Activated CD4-positive, alpha-beta T cell treated with anti-CD3 and anti-CD28 coated beads for 1 hour (primary cell): ENCODE results near the gene DLX2.
"Not testable (repeated sequence)": the region's sequence is repeated elsewhere in the genome, so short reads cannot be mapped to it uniquely, and the experiment has no call there.

Experiments used
- DNase-seq: peaks from one replicate; pipeline ENCODE4 v3.0.0-alpha.2; 2020

The DLX2 gene

GRCh38 chr2:172102391-172103359 lies at the start of gene DLX2:
Gene DLX2, minus strand, starts transcription at chr2:172102900. Its CDS starts 362 bp downstream, at chr2:172102538.
- DNase-seq, result no peak

GRCh38 chr2:172147944-172148650 lies 45.4 kb upstream of the DLX2 start:
- no peak for DNase-seq

- DNase-seq, result no peak
Measured at GRCh38 chr2:172143817-172144216, 41.1 kb upstream of the DLX2 start.

GRCh38 chr2:172138727-172139126 lies 36.0 kb upstream of the DLX2 start:
- not testable (repeated sequence) for DNase-seq

GRCh38 chr2:172137943-172138342 lies 35.2 kb upstream of the DLX2 start:
- DNase-seq, result no peak

GRCh38 chr2:172137109-172137508 lies 34.4 kb upstream of the DLX2 start:
- no peak for DNase-seq

- no peak for DNase-seq
Measured at GRCh38 chr2:172135446-172135845, 32.7 kb upstream of the DLX2 start.

- no peak for DNase-seq
Measured at GRCh38 chr2:172134270-172134669, 31.6 kb upstream of the DLX2 start.

- no peak for DNase-seq
Measured at GRCh38 chr2:172131713-172132555, 29.2 kb upstream of the DLX2 start.

- DNase-seq, result no peak
Measured at GRCh38 chr2:172129404-172129803, 26.7 kb upstream of the DLX2 start.

- no peak for DNase-seq
Measured at GRCh38 chr2:172128484-172128883, 25.8 kb upstream of the DLX2 start.

GRCh38 chr2:172120118-172120517 lies 17.4 kb upstream of the DLX2 start:
- no peak for DNase-seq

GRCh38 chr2:172119089-172119488 lies 16.4 kb upstream of the DLX2 start:
- DNase-seq, result no peak

GRCh38 chr2:172116107-172116506 lies 13.4 kb upstream of the DLX2 start:
- DNase-seq, result no peak

- no peak for DNase-seq
Measured at GRCh38 chr2:172114579-172114978, 11.9 kb upstream of the DLX2 start.

GRCh38 chr2:172114176-172114575 lies 11.5 kb upstream of the DLX2 start:
- DNase-seq, result not testable (repeated sequence)

GRCh38 chr2:172113617-172114016 lies 10.9 kb upstream of the DLX2 start:
- no peak for DNase-seq

- no peak for DNase-seq
Measured at GRCh38 chr2:172109988-172110811, 7.5 kb upstream of the DLX2 start.

- DNase-seq, result no peak
Measured at GRCh38 chr2:172109256-172109987, 6.7 kb upstream of the DLX2 start.

GRCh38 chr2:172108587-172108930 lies 5.9 kb upstream of the DLX2 start:
- DNase-seq, result no peak
